GM21360 (cell line): Measurements from ENCODE around the gene AQP4.

Experiments used
- ATAC-seq: cut with Tn5 transposase; IDR thresholded peaks from one replicate; pipeline ENCODE4 v1.9.1; 2021; ENCODE audit warnings: mild to moderate bottlenecking, moderate library complexity; ENCODE audit not compliant: unreplicated experiment

The AQP4 gene

DNA sequence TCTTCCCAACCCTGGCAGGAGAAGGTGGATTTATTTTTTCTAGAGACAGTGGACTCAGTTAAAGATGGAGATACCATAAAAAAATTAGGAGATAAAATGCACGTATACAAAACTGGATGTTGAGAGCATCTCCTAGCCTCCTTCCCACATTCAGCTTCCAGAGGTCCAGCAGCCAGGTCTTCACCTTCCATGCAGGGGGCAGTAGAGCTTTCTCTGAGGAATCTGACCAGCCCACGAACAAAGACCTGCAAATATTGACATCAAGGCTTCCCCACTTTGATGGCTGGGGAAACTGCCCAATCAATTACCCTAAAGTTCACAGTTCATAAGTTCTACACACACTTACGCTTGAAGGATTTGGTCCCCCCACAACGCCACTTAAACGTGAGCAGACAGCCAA is 24.5 kb downstream of the AQP4 start:
- ATAC-seq: no peak

DNA sequence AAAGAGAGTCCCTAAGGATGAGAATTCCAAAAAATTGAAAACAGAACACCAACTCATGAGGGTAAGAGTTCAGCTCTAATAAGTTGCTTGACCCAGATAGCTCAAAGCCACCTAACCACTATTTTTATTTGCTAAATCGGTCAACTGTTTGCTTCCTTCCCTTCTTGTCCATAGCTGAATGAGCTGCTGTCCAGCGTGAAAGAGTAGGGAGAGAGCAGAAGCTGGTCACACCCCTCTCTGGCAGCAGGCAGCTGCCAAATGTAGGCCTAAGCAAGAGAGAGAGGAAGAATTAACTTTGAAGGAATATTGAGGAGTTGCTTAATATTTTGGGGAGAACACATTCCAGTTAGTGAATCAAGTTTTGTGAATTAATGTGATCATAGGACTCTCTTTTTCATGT is 25.9 kb downstream of the AQP4 start:
- no peak for ATAC-seq

DNA sequence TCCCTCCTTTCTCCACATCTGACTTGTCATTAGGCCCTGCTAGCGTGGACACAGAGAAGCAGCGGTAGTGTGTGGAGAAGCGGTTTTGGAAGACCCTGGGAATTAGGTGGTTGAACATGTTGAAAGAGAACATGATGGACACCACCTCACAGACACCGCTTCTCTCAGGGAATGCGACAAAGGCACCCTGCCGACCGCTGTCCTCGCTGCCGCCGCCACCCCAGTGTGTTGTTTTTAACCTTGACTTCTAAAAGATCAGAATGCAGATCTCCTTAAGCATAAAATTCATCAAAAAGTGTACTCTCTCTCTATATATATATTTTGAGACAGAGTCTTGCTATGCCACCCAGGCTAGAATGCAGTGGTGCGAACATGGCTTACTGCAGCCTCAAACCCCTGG is 33.2 kb downstream of the AQP4 start:
- ATAC-seq: no peak

DNA sequence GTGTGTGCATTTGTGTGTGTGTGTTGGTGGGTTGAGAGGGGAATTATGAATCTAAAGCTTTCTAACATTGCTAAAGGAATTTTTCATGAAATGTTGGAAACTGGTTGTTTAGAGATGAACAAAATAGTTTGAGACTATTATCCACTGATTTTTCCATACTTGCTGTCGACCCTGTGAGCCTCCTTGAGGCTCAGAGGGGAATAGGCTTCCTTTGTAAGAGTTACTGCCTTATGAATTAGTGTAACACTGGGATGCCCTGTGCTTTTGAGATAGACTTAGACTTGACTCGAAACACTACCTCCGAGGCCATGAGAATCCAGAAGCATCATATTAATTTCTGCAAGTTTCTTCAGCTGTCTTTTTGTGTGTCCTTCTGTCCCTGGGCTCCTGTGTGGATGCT is 37.9 kb downstream of the AQP4 start:
- ATAC-seq: no peak

DNA sequence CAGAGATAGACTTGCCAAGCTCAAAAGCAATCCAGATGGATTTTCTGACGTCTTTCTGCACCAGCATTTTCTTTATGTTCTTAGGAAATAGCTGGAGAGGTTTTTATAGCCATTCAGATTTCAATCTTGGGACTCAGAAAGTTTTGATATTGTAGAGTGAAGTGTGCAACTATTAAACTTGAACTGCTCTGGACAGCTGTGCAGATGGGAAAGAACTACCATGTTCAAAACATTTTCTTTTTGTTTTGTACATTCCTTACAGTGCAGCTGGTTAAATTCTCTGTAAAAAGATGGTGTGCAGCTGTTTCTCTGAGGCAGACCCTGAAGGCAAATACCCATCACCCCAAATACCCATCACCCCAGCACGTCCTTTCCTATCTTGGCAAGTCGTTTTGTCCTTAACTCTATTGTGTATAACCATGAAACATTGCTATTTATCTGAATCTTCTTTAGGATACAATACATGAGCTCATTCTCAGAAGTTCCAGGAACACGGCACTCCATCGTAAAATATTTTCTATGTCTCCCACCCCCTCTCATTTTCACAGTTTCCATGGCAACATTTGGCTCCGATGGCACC is 38.8 kb downstream of the AQP4 start:
- ATAC-seq: no peak

DNA sequence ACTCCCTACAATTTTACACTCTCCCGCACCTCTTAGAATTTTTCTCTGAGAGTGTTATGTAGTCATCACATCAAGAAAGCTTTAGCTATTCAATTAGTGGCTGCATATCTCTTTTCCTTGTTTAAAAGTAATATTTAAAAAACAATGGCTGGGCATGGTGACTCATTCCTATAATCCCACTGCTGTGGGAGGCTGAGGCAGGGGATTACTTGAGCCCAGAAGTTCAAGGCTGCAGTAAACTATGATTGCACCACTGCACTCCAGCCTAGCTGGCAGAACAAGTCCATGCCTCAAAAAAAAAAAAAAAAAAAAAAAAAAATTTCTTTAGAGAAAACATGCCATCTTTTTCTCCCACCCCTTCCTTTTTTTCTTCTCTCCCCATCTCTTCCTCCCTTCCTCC is 44.3 kb downstream of the AQP4 start:
- ATAC-seq: no peak

DNA sequence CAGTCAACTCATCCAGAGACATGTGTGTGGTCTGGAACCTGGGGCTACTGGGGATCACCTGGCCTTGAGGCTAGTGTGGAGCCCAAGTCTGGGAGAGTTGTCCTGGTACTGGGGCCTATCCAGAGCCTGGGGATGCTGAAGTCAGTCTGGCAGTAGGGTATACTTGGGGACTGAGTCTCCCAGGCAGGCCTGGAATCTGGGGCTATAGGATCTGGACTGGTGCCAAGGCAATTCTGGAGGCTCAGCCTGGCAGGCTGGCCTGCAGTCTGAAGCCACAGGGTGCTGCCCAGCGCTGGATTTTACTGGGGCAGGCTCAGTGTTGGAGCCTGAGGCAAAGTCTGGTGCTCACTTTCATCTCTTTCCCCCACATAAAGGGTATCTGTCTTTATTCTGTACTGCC is 46.5 kb downstream of the AQP4 start:
- no peak for ATAC-seq

DNA sequence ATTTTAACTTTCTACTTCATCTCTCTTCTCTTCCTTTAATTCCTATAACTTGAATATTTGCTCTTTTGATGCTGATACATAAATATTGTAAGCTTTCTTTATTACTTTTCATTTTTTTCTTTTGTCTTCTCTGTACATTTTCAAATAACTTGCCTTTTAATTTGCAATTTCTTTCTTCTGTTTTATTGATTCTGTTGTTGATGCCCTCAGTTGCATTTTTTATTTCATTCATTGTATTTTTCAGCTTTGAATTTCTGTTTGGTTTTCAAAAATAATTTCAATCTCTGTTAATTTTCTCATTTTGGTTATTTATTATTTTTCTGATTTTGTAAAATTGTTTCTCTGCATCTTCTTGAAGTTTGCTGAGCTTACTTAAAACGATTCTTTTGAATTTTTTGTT is 47.0 kb downstream of the AQP4 start:
- no peak for ATAC-seq

DNA sequence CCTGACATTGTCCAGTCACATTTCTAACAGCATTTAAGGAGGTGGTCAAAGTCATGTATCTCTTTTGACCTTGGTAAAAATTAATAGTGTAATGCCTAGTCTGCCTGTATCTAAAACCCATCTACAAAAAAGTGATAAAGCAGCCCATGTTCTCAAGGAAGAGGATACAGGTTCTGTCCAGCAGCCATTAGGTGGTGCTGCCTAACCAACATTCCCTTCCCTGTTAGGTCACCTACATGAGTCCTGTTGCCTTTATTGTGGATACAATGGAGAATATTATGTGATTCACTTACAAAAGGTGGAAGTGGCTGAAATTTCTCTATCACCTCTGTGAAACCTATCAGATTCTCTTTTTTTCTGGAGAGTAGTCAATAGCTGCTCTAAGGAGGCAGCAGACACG is 52.5 kb downstream of the AQP4 start:
- ATAC-seq: peak; percentile 62

DNA sequence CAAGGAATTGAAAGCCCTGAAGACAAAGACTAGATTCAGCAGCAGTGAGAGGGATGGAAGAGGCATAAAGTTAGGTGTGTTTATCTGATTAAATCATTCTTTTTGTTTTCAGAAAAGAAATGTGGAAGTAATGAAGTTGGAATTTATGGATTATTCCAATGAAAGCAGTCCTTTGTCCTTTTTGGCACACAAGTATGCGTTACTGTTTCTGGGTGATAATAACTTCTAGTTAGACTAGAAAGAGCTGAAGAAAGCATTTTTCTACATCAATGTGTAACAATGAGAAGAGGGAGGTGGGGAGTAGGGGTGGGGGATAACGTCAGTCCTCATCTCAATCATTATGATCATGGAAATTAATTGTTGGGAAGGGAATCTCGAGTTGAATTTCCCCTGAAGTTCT is 53.0 kb downstream of the AQP4 start:
- ATAC-seq: no peak

DNA sequence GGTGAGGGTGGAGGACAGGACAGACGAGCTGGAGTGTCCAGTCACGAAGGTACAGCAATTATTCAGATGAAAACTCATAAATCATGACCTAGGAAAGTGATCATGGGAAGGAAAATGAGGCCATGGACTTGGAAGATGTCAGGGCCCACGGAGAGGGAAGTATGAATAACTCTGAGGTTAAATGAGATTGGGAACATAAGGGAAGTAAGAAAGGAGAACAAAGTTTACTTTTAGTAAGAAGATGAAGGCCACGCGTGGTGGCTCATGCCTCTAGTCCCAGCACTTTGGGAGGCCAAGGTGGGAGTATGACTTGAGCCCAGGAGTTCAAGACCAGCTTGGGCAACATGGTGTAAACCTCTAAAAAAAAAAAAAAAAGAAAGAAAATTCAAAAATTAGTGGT is 56.2 kb downstream of the AQP4 start:
- ATAC-seq: no peak

DNA sequence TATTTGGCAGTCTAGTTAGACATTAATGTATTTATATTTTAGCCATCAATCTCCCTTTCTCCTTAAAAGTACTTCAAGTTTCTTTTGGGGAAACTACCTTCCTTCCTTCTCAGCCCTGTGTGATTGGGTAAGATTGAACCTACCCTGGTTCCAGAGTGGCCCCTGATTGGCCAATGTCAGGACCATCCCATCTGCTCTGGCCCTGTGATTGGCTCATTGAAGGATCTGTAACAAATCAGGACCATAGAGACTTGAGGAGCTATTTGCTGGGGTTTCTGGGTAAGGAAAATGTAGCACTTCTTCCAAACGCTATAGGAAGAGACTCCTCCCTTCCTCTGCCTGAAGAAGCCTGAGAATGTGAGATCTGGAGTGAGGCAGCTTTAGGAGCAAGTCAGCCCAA is 59.3 kb downstream of the AQP4 start:
- no peak for ATAC-seq

DNA sequence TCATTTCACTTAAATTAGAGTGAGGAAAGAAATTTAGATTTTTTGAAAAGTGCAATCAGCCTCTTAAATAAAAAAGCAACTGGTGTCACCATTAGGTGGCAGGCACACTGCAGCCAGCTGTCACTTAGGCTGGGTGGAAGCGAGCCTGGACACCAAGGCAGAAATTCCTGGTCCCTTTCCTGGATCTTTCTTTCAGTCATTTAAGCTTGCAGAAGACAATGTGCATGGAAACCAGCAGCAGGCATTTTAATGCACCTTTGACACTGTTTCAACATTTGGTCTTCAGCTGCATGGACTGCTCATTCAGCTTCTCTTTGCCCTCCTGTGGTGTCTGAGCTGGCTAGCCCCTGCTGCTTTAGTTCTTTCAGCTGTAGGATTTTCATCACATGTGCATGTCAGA is 61.0 kb downstream of the AQP4 start:
- ATAC-seq: no peak

DNA sequence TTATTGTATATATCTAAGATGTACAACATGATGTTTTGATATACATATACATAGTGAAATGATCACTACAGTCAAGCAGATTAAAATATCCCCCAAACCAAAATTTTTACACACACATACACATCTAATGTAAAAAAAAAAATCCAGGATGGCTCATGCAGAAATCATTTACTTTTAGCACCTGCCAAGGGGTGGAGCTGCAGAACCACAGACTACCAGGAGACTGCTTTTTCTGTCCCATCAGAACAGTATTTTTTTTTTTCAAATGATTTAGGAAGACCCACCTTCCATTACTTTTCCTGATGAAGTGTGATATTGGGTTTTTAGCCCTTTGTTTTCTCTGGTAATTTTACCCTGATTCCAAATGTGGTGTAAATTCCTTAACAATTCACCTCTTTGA is 61.9 kb downstream of the AQP4 start:
- ATAC-seq: no peak

DNA sequence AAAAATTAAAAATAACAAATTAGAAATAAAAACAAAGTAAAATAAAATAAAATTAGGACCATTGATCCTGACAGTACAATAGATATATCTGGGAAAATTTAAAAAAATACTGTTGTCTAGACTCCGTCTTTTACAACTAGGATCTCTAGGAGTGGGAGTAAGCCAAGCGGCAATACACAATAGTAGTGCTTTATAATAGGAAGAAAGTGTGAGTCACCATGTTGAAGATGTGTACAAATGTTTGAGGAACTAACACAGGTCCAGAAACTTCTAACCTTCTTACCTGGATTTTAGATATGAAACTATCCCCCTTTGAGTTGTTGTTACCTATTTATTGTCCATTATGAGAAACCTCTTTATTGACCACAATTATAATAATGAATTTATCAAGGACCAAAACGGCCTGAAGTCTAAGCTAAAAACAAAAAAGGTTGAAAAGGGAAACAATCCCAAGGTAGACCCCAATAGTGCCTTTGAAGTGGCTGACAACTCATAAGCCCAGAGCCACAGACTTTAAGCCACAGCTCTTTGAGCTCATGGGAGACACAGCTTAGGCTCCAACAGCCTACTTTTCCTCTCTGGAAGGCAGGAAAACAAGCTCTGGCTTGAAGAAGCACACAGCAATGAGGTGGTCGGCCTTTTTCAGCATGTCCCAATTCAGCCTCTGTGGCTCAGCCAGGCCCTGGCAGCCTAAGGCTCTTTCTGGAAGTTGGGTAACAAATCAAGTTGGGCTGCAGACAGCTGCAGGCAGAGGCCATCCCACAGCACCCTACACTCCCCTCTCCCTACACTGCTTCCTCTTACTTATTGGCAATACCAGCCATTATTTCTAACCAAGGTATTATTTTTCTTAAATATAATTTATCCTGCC is 62.9 kb downstream of the AQP4 start:
- no peak for ATAC-seq
